HG03280 (cell line): ENCODE results near the gene GPR83.
"Not testable (repeated sequence)": the region's sequence is repeated elsewhere in the genome, so short reads cannot be mapped to it uniquely, and the experiment has no call there.

Experiments
- ATAC-seq: cut with Tn5 transposase; IDR thresholded peaks from one replicate; pipeline ENCODE4 v1.9.1; 2021; ENCODE audit warnings: mild to moderate bottlenecking, moderate library complexity; ENCODE audit not compliant: unreplicated experiment

Gene GPR83

GRCh38 chr11:94400839-94401772 lies at the start of gene GPR83:
Gene GPR83 (minus strand): TSS chr11:94401419. CDS start chr11:94401247, 172 bp downstream.
- no peak for ATAC-seq

GRCh38 chr11:94450048-94450447 lies 48.8 kb upstream of the GPR83 start:
- no peak for ATAC-seq

GRCh38 chr11:94449437-94449836 lies 48.2 kb upstream of the GPR83 start:
- ATAC-seq, result no peak

GRCh38 chr11:94449029-94449428 lies 47.8 kb upstream of the GPR83 start:
- ATAC-seq, result no peak

- no peak for ATAC-seq
Observed at GRCh38 chr11:94447149-94447548, 45.9 kb upstream of the GPR83 start.

DNA sequence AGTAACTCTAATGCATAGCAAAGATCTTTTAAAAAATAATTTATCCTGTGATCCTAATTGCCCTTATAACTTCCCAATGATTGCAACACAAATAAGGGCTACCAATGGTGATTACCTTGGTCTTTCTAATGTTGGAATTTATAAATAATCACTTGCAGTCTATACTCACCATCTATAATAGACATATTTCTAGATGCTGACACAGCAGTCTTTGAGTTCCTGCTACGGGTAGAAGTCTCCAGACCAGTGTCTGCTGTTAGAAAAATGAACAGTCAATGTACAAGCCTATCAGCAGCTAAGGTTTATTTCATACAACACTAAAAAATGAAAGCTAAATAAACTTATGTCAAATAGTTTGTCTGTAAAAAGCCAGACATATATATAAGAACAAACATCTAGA lies 44.4 kb upstream of the GPR83 start:
- ATAC-seq, result no peak

DNA sequence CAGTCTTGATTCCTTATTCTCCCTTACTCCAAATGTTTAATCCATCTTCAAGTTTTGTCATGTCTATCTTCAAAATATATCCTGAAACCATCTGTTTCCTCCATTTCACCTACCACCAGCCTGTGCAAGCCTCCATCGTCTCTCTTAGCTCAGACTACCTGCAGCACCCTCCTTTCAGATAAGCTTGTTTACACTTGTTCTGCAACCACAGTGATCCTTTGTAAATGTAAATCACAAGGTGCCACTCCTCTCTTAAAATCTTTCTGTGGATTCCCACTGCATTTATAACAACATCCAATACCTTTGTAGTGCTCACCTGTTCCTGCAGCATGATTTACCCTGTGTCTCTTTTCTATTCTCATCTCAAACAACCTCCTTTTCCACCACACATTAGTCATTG lies 31.8 kb upstream of the GPR83 start:
- no peak for ATAC-seq

DNA sequence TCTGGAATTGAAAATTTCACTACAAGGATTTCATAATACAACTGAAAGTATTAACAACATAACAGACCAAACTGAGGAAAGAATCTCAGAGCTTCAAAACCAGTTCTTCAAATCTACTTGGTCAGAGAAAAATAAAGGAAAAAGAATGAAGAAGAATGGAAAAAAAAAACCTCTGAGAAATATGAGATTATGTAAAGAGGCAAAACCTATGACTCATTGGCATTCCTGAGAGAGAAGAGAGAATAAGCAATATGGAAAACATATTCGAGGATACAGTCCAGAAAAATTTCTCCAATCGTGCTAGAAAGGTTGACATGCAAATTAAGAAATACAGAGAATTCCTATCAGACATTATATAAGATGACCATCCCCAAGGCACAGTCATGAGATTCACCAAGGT lies 23.4 kb upstream of the GPR83 start:
- ATAC-seq, result no peak

- ATAC-seq, result no peak
Observed at GRCh38 chr11:94424011-94424410, 22.8 kb upstream of the GPR83 start.

- ATAC-seq, result no peak
Observed at GRCh38 chr11:94423507-94423906, 22.3 kb upstream of the GPR83 start.

DNA sequence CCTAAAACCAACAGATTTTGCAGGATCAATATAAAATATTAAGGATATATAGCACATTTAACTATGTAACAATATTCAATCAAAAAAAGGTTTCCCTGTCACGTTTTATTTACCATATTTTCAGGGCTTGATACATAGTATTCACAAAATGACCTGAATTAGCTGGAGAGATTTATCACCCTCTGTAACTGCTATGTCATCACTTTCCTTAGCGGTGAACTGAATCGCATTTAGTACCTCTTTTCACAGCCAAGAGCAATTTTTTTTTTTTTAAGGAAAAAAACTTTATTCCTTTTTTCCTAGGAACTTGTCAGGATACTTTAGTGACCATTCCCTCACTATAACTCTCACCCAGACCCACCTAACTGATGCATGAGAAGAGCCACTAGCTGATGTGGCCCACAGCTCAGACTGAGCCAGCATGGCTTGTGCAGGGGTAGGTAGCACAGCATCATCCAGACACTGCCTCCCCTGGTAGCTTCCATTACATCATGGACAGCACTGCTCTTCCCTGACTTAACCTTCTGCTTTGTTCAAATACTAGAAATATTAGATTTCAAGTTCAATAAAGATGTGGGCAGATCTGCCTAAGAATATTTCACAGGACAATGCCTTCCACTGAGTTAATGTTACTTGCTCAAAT lies 17.0 kb upstream of the GPR83 start:
- ATAC-seq, result no peak

DNA sequence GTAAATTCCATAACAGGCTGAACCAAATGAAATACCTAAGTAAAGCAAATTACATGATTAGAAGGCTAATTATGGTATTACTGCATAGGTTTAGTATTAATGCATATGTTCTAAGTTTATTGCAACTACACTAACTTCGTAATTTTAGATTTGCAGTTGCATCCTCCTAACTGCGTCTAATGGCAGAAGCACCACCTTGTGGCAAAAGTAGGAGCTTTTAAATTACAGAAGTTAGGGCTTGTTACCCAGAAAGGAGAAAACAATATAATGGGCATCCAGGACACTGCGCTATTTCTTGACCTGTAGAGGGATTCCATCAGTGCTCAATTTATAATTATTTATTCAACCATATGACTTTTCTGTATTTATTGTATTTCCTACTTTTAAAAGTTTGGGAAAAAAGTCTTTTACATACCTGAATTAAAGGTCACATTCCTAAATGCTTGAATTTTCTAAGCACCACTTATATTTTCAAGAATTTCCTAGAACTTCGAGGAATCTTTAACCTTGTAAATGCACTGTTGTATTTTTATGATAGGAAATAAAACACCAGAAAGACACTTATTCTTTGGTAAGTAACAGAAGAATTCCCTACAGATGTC lies 16.3 kb upstream of the GPR83 start:
- ATAC-seq, result no peak

DNA sequence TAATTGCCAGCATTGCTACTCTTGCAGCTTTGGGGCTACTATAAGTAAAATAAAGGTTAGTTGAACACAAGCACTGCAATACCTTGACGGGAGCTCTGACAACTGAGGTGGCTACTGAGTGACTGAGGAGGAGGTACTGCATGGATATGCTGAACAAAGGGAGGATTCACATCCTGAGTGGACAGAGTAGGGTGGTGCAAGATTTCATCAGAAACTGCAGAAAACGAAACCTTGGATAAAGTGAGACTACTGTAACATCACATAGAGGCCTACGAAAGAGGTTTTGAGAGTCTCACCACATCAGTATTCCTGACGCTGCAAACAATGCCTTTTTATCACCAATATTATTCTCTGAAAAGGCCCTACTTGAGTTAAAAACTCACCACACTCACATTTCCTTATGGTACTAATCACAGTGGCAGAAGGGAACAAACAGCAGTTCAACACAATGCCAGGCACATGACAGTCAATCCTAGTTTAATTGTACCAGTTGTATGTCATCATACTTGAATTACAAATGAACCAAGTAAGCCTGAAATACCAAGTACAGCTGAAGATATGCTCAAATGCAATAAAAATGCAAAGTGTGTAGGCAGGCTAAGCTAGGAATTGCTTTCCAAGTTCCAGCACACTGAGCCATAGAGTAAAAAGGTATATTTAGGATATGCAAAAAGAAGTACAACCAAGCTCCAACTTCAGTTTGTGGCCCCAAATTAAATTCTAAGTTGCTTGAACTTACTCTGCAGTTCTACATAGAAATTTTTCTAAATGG lies 4.0 kb upstream of the GPR83 start:
- no peak for ATAC-seq

- ATAC-seq, result no peak
Observed at GRCh38 chr11:94402355-94402754, 1.1 kb upstream of the GPR83 start.

DNA sequence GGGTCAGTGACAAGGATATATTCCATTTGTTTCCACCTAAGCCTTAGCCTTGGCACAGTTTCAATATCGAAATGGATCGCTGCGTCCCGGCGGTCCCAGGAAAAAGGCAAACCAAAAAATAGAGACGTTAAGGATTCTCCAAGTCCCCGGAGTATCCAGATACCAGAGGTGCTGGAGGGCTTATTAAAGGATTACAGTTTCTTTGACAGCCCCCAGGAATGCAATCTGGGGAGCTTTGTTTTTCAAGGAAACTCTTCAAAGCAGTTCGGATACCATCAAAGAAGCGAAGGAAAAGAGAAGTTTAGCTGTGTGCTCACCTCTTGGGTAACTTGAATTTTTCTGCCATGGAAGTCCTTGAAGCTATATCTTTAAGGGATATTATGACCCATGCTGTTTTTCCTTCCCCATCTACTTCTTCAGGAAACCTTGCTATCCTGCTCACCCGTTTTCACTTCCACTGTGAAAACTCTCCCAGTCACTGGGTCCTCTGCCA lies 600 bp upstream of the GPR83 start:
- ATAC-seq, result no peak

- no peak for ATAC-seq
Observed at GRCh38 chr11:94400457-94400838, 771 bp downstream of the GPR83 start.

DNA sequence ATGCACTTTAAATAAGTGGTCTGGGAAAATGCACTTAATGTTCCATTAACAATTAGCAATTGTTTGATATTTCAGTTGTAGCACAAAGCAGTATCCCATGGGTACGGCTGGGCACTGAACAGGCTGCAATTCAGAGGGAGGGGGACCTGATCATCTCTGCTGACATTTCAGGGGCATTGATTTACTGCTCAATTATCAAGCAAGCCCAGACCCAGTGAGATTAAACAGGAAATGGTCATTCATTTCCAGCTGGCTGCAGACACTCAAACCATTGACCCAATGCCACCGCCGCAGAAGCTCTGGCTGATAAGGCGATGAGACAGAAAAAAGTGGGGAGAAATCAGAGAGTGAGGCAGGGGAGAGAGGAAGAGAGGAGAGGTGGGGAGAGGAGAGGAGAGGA lies 1.2 kb downstream of the GPR83 start:
- ATAC-seq, result no peak

DNA sequence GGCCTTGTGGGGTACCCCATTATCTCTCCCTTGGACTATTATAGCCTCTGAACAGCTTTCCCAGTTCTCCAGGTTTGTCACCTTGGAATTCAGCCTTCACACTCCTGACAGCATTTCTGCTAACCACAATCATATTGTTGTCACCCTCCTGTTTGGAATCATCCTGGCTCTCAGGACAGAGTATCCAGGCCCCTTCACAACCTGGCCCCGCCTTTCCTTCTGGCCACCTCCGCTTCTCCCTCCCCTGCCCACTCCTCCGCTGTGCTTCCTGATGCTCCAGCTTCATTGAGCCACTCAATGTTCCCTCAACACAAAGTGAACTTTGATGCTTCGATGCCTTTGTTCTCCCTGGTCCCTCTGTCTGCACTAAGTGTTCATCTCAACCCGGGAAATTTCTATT lies 3.1 kb downstream of the GPR83 start:
- no peak for ATAC-seq

GRCh38 chr11:94396282-94396681 lies 4.9 kb downstream of the GPR83 start:
- ATAC-seq, result no peak

DNA sequence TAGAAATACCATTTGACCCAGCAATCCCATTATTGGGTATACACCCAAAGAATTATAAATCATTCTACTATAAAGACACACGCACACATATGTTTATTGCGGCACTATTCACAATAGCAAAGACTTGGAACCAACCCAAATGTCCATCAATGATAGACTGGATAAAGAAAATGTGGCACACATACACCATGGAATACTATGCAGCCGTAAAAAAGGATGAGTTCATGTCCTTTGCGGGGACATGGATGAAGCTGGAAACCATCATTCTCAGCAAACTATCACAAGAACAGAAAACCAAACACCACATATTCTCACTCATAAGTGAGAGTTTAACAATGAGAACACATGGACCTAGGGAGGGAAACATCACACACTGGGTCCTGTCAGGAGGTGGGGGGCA lies 9.3 kb downstream of the GPR83 start:
- not testable (repeated sequence) for ATAC-seq

DNA sequence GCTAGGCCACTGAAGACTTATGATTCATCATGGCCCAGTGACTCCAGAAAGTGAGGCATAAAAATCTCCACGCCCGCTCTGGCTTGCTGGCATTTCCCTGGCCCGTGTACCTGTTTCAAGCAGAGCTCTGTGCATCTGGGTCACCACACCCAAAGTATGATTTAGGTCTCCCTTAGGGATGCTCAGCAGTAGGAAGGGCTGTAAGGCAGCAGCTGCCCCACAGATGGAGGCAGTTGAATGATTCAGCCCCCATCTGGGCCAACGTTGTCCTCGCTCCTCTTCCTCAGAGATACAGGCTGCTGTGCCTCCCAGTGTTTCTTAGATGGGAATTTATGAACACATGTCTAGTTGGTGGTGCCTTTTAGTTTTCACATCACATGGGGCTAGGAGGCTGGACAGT lies 21.6 kb downstream of the GPR83 start:
- ATAC-seq, result no peak
